Nephron (organoid): Measurements from ENCODE around the gene WFDC8.

Experiments
- H3K27ac Mint-ChIP-seq, 3 experiments: 2 replicates each; pipeline ENCODE4 v1.8.0; 2020; ENCODE audit warnings: mixed read lengths in 3 of 3, mild to moderate bottlenecking in 2 of 3, moderate library complexity in 1 of 3
- H3K27me3 Mint-ChIP-seq: 2 replicates; pipeline ENCODE4 v1.8.0; 2021; ENCODE audit warnings: low read depth, mild to moderate bottlenecking, moderate library complexity, mixed read lengths
- H3K36me3 Mint-ChIP-seq: 2 replicates; pipeline ENCODE4 v1.8.0; 2020; ENCODE audit warnings: low read depth, mixed read lengths
- H3K4me1 Mint-ChIP-seq: 2 replicates; pipeline ENCODE4 v1.8.0; 2020; ENCODE audit warnings: mixed read lengths
- H3K4me3 Mint-ChIP-seq, 3 experiments: 2 replicates each; pipeline ENCODE4 v1.8.0; 2020; ENCODE audit warnings: mild to moderate bottlenecking in 3 of 3, mixed read lengths in 3 of 3, moderate library complexity in 2 of 3
- H3K9me3 Mint-ChIP-seq: 2 replicates; pipeline ENCODE4 v1.8.0; 2020; ENCODE audit warnings: mixed read lengths
- CTCF ChIP-seq, 3 experiments: fragments of 200-600 bp; sonication (generic); IDR thresholded peaks; one replicate each; pipeline ENCODE4 v1.5.0; 2021; ENCODE audit warnings: antibody characterized with exemption in 3 of 3; ENCODE audit not compliant: unreplicated experiment in 3 of 3

The WFDC8 gene

GRCh38 chr20:45564760-45565276 lies 14.3 kb downstream of the WFDC8 start:
- Mint-ChIP-seq H3K4me1 (no peaks in the 10 kb centered on the region), H3K27me3 (peaks cover 33% of the 10 kb centered on the region), H3K36me3 (no peaks in the 10 kb centered on the region), H3K27ac (no peak overlapping the region), H3K4me3 (no peak overlapping the region), H3K9me3 (no peaks in the 10 kb centered on the region)
- no peak for TF ChIP-seq CTCF (IDR thresholded peaks at IDR 0.05; ENCODE audit: unreplicated experiment in 3 of 3)

GRCh38 chr20:45555198-45555597 lies 23.9 kb downstream of the WFDC8 start:
- H3K4me1 Mint-ChIP-seq, result no peaks in the 10 kb centered on the region
- H3K36me3 Mint-ChIP-seq, result no peaks in the 10 kb centered on the region
- no peak overlapping the region for H3K4me3 Mint-ChIP-seq
- no peak overlapping the region for H3K27ac Mint-ChIP-seq
- peaks cover 4% of the 10 kb centered on the region for H3K9me3 Mint-ChIP-seq
- H3K27me3 Mint-ChIP-seq, result peaks cover 6% of the 10 kb centered on the region
- TF ChIP-seq CTCF (IDR thresholded peaks at IDR 0.05; ENCODE audit: unreplicated experiment in 3 of 3), result no peak

DNA sequence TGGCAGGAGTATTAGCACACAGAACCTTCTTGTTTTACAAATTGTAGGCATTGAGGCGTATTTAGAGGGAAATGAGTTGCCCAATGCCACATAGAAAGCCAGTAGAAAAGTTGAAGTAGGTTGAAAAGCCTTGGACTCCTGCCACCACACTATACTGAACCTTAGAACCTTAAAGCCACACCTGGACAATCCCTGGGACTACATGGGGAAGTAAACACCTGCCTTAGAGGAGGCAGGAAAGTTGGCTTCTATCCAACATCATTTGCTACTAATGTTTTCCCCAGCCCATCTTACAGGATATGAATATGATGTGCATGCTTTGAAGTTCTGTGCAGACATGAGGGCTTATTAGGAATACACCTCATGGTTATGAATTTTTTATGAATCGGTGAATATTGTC lies 26.6 kb downstream of the WFDC8 start:
- Mint-ChIP-seq H3K27ac (no peak overlapping the region), H3K9me3 (peaks cover 4% of the 10 kb centered on the region), H3K27me3 (peaks cover 11% of the 10 kb centered on the region), H3K36me3 (no peaks in the 10 kb centered on the region), H3K4me3 (no peak overlapping the region), H3K4me1 (no peaks in the 10 kb centered on the region)
- TF ChIP-seq CTCF (IDR thresholded peaks at IDR 0.05; ENCODE audit: unreplicated experiment in 3 of 3), result no peak

- H3K4me1 Mint-ChIP-seq, result no peaks in the 10 kb centered on the region
- no peak overlapping the region for H3K27ac Mint-ChIP-seq
- H3K36me3 Mint-ChIP-seq, result no peaks in the 10 kb centered on the region
- TF ChIP-seq CTCF (IDR thresholded peaks at IDR 0.05; ENCODE audit: unreplicated experiment in 3 of 3), result no peak
- peaks cover 17% of the 10 kb centered on the region for H3K27me3 Mint-ChIP-seq
- no peak overlapping the region for H3K4me3 Mint-ChIP-seq
- H3K9me3 Mint-ChIP-seq, result peaks cover 4% of the 10 kb centered on the region
Measured at GRCh38 chr20:45550765-45551164, 28.3 kb downstream of the WFDC8 start.

- no peak overlapping the region for H3K4me3 Mint-ChIP-seq
- H3K9me3 Mint-ChIP-seq, result peaks cover 4% of the 10 kb centered on the region
- no peaks in the 10 kb centered on the region for H3K4me1 Mint-ChIP-seq
- no peak for TF ChIP-seq CTCF (IDR thresholded peaks at IDR 0.05; ENCODE audit: unreplicated experiment in 3 of 3)
- no peak overlapping the region for H3K27ac Mint-ChIP-seq
- H3K36me3 Mint-ChIP-seq, result no peaks in the 10 kb centered on the region
- H3K27me3 Mint-ChIP-seq, result peaks cover 27% of the 10 kb centered on the region
Measured at GRCh38 chr20:45548410-45548809, 30.7 kb downstream of the WFDC8 start.

- H3K4me3 Mint-ChIP-seq, result no peak within 1 kb of the TSS
- TF ChIP-seq CTCF (IDR thresholded peaks at IDR 0.05; ENCODE audit: unreplicated experiment in 3 of 3), result no peak
- H3K4me1 Mint-ChIP-seq, result no peaks in the 10 kb centered on the region
- H3K27ac Mint-ChIP-seq, result no peak within 1 kb of the TSS
- peaks cover 30% of the 10 kb centered on the region for H3K27me3 Mint-ChIP-seq
- H3K36me3 Mint-ChIP-seq, result no peaks in the 10 kb centered on the region
- peaks cover 2% of the 10 kb centered on the region for H3K9me3 Mint-ChIP-seq
Measured at GRCh38 chr20:45547206-45547770, 31.8 kb downstream of the WFDC8 start, which contains the start of gene EPPIN. Gene EPPIN (minus strand): TSS chr20:45547401. CDS start chr20:45547357, 44 bp downstream.
